Measurements from ENCODE around the gene RTN4R. TPM values are rescaled to one million over a fixed set of nuclear protein-coding genes. Genes with fewer than 3 reads are reported as not detected.
A peak's percentile ranks its signal among the peaks of the same experiment; 100 is the strongest.
"Not testable (repeated sequence)": the region's sequence is repeated elsewhere in the genome, so short reads cannot be mapped to it uniquely, and the experiment has no call there.

Gene RTN4R
- total and polyA plus RNA-seq, 5 donors from 2014 or later: 1.2 to 3.3 (median 1.3) TPM

GRCh38 chr22:20289182-20290044, 21.3 kb upstream of the RTN4R start:
- not testable (repeated sequence) for H3K36me3 Mint-ChIP-seq; H3K9me3 ChIP-seq (ENCODE audit: control insufficient read depth in 2 of 2, low read length in 2 of 2); ATAC-seq (ENCODE audit: low read depth in 2 of 2); H3K36me3 ChIP-seq (ENCODE audit: control insufficient read depth, insufficient read depth, low read length); H3K27me3 Mint-ChIP-seq; DNase-seq; H3K4me1 ChIP-seq (ENCODE audit: control insufficient read depth, insufficient read depth, low read length, poor library complexity, severe bottlenecking); H3K9me3 Mint-ChIP-seq; H3K4me3 Mint-ChIP-seq; H3K27ac ChIP-seq (ENCODE audit: insufficient read depth, low read length, poor library complexity, severe bottlenecking); H3K27me3 ChIP-seq (ENCODE audit: control insufficient read depth, insufficient read depth, low read length); H3K27ac Mint-ChIP-seq; H3K4me3 ChIP-seq (ENCODE audit: low read depth, low read length); H3K4me1 Mint-ChIP-seq

GRCh38 chr22:20286784-20287423, 18.8 kb upstream of the RTN4R start:
- not testable (repeated sequence) for H3K9me3 ChIP-seq (ENCODE audit: control insufficient read depth in 2 of 2, low read length in 2 of 2); H3K27me3 Mint-ChIP-seq; H3K4me3 Mint-ChIP-seq; H3K27ac Mint-ChIP-seq; H3K4me3 ChIP-seq (ENCODE audit: low read depth, low read length); ATAC-seq (ENCODE audit: low read depth in 2 of 2); H3K4me1 Mint-ChIP-seq; H3K9me3 Mint-ChIP-seq; H3K4me1 ChIP-seq (ENCODE audit: control insufficient read depth, insufficient read depth, low read length, poor library complexity, severe bottlenecking); H3K27me3 ChIP-seq (ENCODE audit: control insufficient read depth, insufficient read depth, low read length); H3K36me3 ChIP-seq (ENCODE audit: control insufficient read depth, insufficient read depth, low read length); H3K27ac ChIP-seq (ENCODE audit: insufficient read depth, low read length, poor library complexity, severe bottlenecking); DNase-seq; H3K36me3 Mint-ChIP-seq

GRCh38 chr22:20286312-20286660, 18.2 kb upstream of the RTN4R start:
- H3K4me3 Mint-ChIP-seq: not testable (repeated sequence)

GRCh38 chr22:20285473-20286311, 17.6 kb upstream of the RTN4R start:
- not testable (repeated sequence) for H3K4me3 ChIP-seq (ENCODE audit: low read depth, low read length); H3K27me3 ChIP-seq (ENCODE audit: control insufficient read depth, insufficient read depth, low read length); H3K27ac Mint-ChIP-seq; H3K36me3 ChIP-seq (ENCODE audit: control insufficient read depth, insufficient read depth, low read length); H3K36me3 Mint-ChIP-seq; H3K4me1 Mint-ChIP-seq; H3K9me3 ChIP-seq (ENCODE audit: control insufficient read depth in 2 of 2, low read length in 2 of 2); H3K4me1 ChIP-seq (ENCODE audit: control insufficient read depth, insufficient read depth, low read length, poor library complexity, severe bottlenecking); H3K4me3 Mint-ChIP-seq; H3K9me3 Mint-ChIP-seq; H3K27ac ChIP-seq (ENCODE audit: insufficient read depth, low read length, poor library complexity, severe bottlenecking); H3K27me3 Mint-ChIP-seq
- DNase-seq (peak; percentile 58 to 69 (median 60)), ATAC-seq (ENCODE audit: low read depth in 2 of 2) (peak; percentile 75 to 82)

More at GRCh38 chr22:20286312-20286660, 18.2 kb upstream of the RTN4R start:
- H3K27me3 ChIP-seq (ENCODE audit: control insufficient read depth, insufficient read depth, low read length); H3K4me3 ChIP-seq (ENCODE audit: low read depth, low read length); H3K27me3 Mint-ChIP-seq; H3K36me3 Mint-ChIP-seq; H3K36me3 ChIP-seq (ENCODE audit: control insufficient read depth, insufficient read depth, low read length); H3K27ac ChIP-seq (ENCODE audit: insufficient read depth, low read length, poor library complexity, severe bottlenecking); H3K27ac Mint-ChIP-seq; H3K9me3 Mint-ChIP-seq; ATAC-seq (ENCODE audit: low read depth in 2 of 2); DNase-seq; H3K9me3 ChIP-seq (ENCODE audit: control insufficient read depth in 2 of 2, low read length in 2 of 2); H3K4me1 ChIP-seq (ENCODE audit: control insufficient read depth, insufficient read depth, low read length, poor library complexity, severe bottlenecking); H3K4me1 Mint-ChIP-seq: not testable (repeated sequence)

- Mint-ChIP-seq H3K27ac (no peak overlapping the region), H3K36me3 (no peaks in the 10 kb centered on the region), H3K4me1 (no peaks in the 10 kb centered on the region), H3K4me3 (no peak overlapping the region), H3K27me3 (no peaks in the 10 kb centered on the region), H3K9me3 (peaks cover 0 to 2% (median 0%) of the 10 kb centered on the region in 7 donors)
- Histone ChIP-seq H3K4me1 (ENCODE audit: control insufficient read depth, insufficient read depth, low read length, poor library complexity, severe bottlenecking) (no peaks in the 10 kb centered on the region), H3K27me3 (ENCODE audit: control insufficient read depth, insufficient read depth, low read length) (no peaks in the 10 kb centered on the region), H3K4me3 (ENCODE audit: low read depth, low read length) (no peak overlapping the region), H3K27ac (ENCODE audit: insufficient read depth, low read length, poor library complexity, severe bottlenecking) (no peak overlapping the region), H3K36me3 (ENCODE audit: control insufficient read depth, insufficient read depth, low read length) (no peaks in the 10 kb centered on the region), H3K9me3 (ENCODE audit: control insufficient read depth in 2 of 2, low read length in 2 of 2) (no peaks in the 10 kb centered on the region)
- DNase-seq (no peak), ATAC-seq (ENCODE audit: low read depth in 2 of 2) (no peak)
Observed at GRCh38 chr22:20284471-20285086, 16.5 kb upstream of the RTN4R start.

GRCh38 chr22:20283674-20284066, 15.6 kb upstream of the RTN4R start:
- no peaks in the 10 kb centered on the region for H3K4me1 Mint-ChIP-seq
- Histone ChIP-seq H3K27me3 (ENCODE audit: control insufficient read depth, insufficient read depth, low read length) (no peaks in the 10 kb centered on the region), H3K4me3 (ENCODE audit: low read depth, low read length) (no peak overlapping the region), H3K9me3 (ENCODE audit: control insufficient read depth in 2 of 2, low read length in 2 of 2) (no peaks in the 10 kb centered on the region), H3K4me1 (ENCODE audit: control insufficient read depth, insufficient read depth, low read length, poor library complexity, severe bottlenecking) (no peaks in the 10 kb centered on the region), H3K36me3 (ENCODE audit: control insufficient read depth, insufficient read depth, low read length) (no peaks in the 10 kb centered on the region), H3K27ac (ENCODE audit: insufficient read depth, low read length, poor library complexity, severe bottlenecking) (no peak overlapping the region)
- peaks cover 0 to 2% (median 0%) of the 10 kb centered on the region in 7 donors for H3K9me3 Mint-ChIP-seq
- H3K36me3 Mint-ChIP-seq: no peaks in the 10 kb centered on the region
- H3K27me3 Mint-ChIP-seq: no peaks in the 10 kb centered on the region
- ATAC-seq (ENCODE audit: low read depth in 2 of 2) (no peak), DNase-seq (no peak)
- H3K4me3 Mint-ChIP-seq: no peak overlapping the region
- H3K27ac Mint-ChIP-seq: no peak overlapping the region

- H3K27ac ChIP-seq (ENCODE audit: insufficient read depth, low read length, poor library complexity, severe bottlenecking): no peak overlapping the region
- H3K4me3 Mint-ChIP-seq: no peak overlapping the region
- H3K4me1 ChIP-seq (ENCODE audit: control insufficient read depth, insufficient read depth, low read length, poor library complexity, severe bottlenecking): no peaks in the 10 kb centered on the region
- no peaks in the 10 kb centered on the region for H3K4me1 Mint-ChIP-seq
- H3K36me3 Mint-ChIP-seq: no peaks in the 10 kb centered on the region
- ATAC-seq (ENCODE audit: low read depth in 2 of 2) (no peak), DNase-seq (no peak)
- H3K27ac Mint-ChIP-seq: peak overlapping the region in 1 of 3 donors; percentile 7
- no peaks in the 10 kb centered on the region for H3K9me3 ChIP-seq (ENCODE audit: control insufficient read depth in 2 of 2, low read length in 2 of 2)
- peaks cover 0 to 2% (median 0%) of the 10 kb centered on the region in 7 donors for H3K9me3 Mint-ChIP-seq
- no peaks in the 10 kb centered on the region for H3K27me3 Mint-ChIP-seq
- no peak overlapping the region for H3K4me3 ChIP-seq (ENCODE audit: low read depth, low read length)
- no peaks in the 10 kb centered on the region for H3K27me3 ChIP-seq (ENCODE audit: control insufficient read depth, insufficient read depth, low read length)
- H3K36me3 ChIP-seq (ENCODE audit: control insufficient read depth, insufficient read depth, low read length): no peaks in the 10 kb centered on the region
Observed at GRCh38 chr22:20282901-20283673, 15.0 kb upstream of the RTN4R start.

All from CD4-positive, CD25-positive, alpha-beta regulatory T cell (primary cell).